Stomach (tissue), 9 donors: ENCODE results near the gene SLC38A10. TPM values are rescaled to one million over a fixed set of nuclear protein-coding genes. Genes with fewer than 3 reads are reported as not detected.

ENCODE experiments used
- DNase-seq, 2 donors: peaks; one replicate each; pipeline versions ENCODE4 v3.0.0 to v3.0.0-alpha.2; 2013 to 2019
- H3K27ac ChIP-seq, 5 donors: fragments of 200-600 bp in 4 of 5; sonication (generic) in 4 of 5; one replicate each; pipeline ENCODE4 v1.5.1; 2013 to 2019; ENCODE audit warnings: mild to moderate bottlenecking in 1 of 5, moderate library complexity in 1 of 5
- H3K27me3 ChIP-seq, 3 donors: fragments of 200-600 bp; sonication (generic); one replicate each; pipeline ENCODE4 v1.5.1; 2017 to 2019; ENCODE audit warnings: mixed run types in 1 of 3
- H3K36me3 ChIP-seq, 4 donors: fragments of 200-600 bp; sonication (generic); 1 replicate in 3 of 4; 2 replicates in 1 of 4; pipeline ENCODE4 v1.5.1; 2016 to 2019
- H3K4me1 ChIP-seq, 4 donors: fragments of 200-600 bp; sonication (generic); one replicate each; pipeline ENCODE4 v1.5.1; 2016 to 2019
- H3K4me3 ChIP-seq, 4 donors: fragments of 200-600 bp; sonication (generic) in 3 of 4; one replicate each; pipeline ENCODE4 v1.5.1; 2016 to 2019; ENCODE audit warnings: mild to moderate bottlenecking in 1 of 4
- H3K9me3 ChIP-seq, 4 donors: fragments of 200-600 bp; sonication (generic); one replicate each; pipeline ENCODE4 v1.5.1; 2016 to 2019
- EP300 ChIP-seq: sonication (generic); formaldehyde crosslinking; IDR thresholded peaks from one replicate; pipeline ENCODE4 v1.6.1; 2017; ENCODE audit warnings: antibody characterized with exemption
- POLR2A ChIP-seq, 4 donors: fragments of 450-650 bp; IDR thresholded peaks; one replicate each; pipeline ENCODE4 v1.6.1; 2016; ENCODE audit warnings: antibody characterized with exemption in 4 of 4, control low read depth in 2 of 4, mild to moderate bottlenecking in 1 of 4, moderate library complexity in 1 of 4
- POLR2AphosphoS5 ChIP-seq, 3 donors: sonication (generic); formaldehyde crosslinking; IDR thresholded peaks; one replicate each; pipeline ENCODE4 v1.6.1; 2016; ENCODE audit warnings: antibody characterized with exemption in 3 of 3
- WGBS, 5 donors: extraction: QIAGEN DNeasy Blood & Tissue Kit in 3 of 5; methylation state at CpG; one replicate each; pipeline versions ENCODE4 v1.1.5 to v1.1.7; 2013 to 2018; 5-methylcytosine and 5-hydroxymethylcytosine counted together
- intact Hi-C: fragments of 100-400 bp; cut with DNase I; formaldehyde crosslinking; loops from one replicate; pipeline ENCODE4 v1.15.1; 2023; ENCODE audit warnings: low total_unique reads
- polyA plus RNA-seq, 3 donors: library from polyadenylated mRNA; stranded (reverse); fragments of 200-250 nt; gene quantifications; one replicate each; pipeline ENCODE4 v1.2.3, GENCODE V29; 2013
- total RNA-seq, 5 donors: library from RNA; depleted of rRNA; stranded (reverse); fragments of >200 nt; gene quantifications; one replicate each; pipeline versions ENCODE4 v1.1.0 to v1.2.3, GENCODE V29; 2014 to 2016
- TF ChIP-seq, protein P1 (sequence below), 7 experiments: fragments of 450-650 bp in 4 of 7; fragments of 200-600 bp in 3 of 7; sonication (generic) in 3 of 7; IDR thresholded peaks; one replicate each; pipeline ENCODE4 v1.5.1; 2016 to 2019; ENCODE audit warnings: antibody characterized with exemption in 7 of 7, control low read depth in 2 of 7, mild to moderate bottlenecking in 1 of 7
- donor health status: healthy with polysubstance abuse.
- donor health status: Bipolar disorder and iron deficiency.
- donor health status: healthy.

Gene SLC38A10
- total and polyA plus RNA-seq, 8 donors, result 18.6 to 140 (median 67.3) TPM

- intact Hi-C loops, result no loop called here
- peaks cover 0 to 11% (median 0%) of the 10 kb centered on the region in 3 donors for H3K27me3 ChIP-seq
- DNase-seq, result no peak
- TF ChIP-seq, protein P1, sequence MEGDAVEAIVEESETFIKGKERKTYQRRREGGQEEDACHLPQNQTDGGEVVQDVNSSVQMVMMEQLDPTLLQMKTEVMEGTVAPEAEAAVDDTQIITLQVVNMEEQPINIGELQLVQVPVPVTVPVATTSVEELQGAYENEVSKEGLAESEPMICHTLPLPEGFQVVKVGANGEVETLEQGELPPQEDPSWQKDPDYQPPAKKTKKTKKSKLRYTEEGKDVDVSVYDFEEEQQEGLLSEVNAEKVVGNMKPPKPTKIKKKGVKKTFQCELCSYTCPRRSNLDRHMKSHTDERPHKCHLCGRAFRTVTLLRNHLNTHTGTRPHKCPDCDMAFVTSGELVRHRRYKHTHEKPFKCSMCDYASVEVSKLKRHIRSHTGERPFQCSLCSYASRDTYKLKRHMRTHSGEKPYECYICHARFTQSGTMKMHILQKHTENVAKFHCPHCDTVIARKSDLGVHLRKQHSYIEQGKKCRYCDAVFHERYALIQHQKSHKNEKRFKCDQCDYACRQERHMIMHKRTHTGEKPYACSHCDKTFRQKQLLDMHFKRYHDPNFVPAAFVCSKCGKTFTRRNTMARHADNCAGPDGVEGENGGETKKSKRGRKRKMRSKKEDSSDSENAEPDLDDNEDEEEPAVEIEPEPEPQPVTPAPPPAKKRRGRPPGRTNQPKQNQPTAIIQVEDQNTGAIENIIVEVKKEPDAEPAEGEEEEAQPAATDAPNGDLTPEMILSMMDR (IDR thresholded peaks at IDR 0.05), result no peak
- no peak for TF ChIP-seq POLR2A (IDR thresholded peaks at IDR 0.05)
- TF ChIP-seq EP300, result no peak
- TF ChIP-seq POLR2AphosphoS5 (IDR thresholded peaks at IDR 0.05), result no peak
- no peak overlapping the region for H3K27ac ChIP-seq
- no peak overlapping the region for H3K4me3 ChIP-seq
- H3K9me3 ChIP-seq, result no peaks in the 10 kb centered on the region
- no peaks in the 10 kb centered on the region for H3K36me3 ChIP-seq
- WGBS, 5 donors, result 83 to 92% (median 90%) methylated on average over 9 to 20 of the region's 20 CpGs
- no peaks in the 10 kb centered on the region for H3K4me1 ChIP-seq
Observed at GRCh38 chr17:81315885-81316391, 20.8 kb upstream of the SLC38A10 start.

DNA sequence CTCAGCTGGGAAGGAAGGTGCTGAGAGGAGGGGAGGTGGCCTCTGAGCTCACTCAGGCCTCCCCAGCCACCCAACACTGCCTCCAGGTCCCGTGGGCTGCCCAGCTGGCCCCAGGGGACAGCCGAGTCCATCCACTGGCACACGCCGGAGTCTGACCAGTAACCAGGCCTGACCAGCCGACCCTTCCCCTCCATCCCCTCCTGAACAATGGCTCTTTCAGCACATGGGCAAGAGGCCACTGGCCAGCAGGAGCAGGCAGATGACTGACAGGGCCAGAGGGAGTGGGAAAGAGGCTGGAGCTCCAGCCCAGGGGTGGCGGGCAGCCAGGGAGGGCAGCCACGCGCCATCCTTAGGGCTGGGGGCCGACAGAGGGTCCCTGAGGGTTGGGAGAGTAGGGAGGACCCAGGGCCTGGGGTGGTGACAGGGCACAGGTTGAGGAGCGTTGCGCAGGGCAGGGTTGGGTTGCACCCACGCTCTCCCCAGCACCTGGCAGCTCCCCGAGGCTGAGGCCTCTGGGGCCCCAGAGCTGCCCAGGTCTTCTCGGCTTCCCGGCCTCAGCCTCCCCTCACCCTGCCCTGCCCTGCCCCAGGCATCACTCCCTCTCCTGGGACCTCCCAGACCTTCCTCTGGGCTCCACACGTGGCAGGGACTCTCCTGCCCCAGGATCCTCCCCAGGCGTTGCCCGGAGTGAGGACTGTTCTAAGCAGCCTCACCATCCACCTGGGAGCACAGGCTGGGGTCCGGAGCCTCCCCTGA, 20.2 kb upstream of the SLC38A10 start:
- H3K4me1 ChIP-seq, result no peaks in the 10 kb centered on the region
- 71 to 88% (median 81%) methylated on average over 7 to 19 of the region's 19 CpGs for WGBS, 5 donors
- TF ChIP-seq EP300, result no peak
- no peak for TF ChIP-seq POLR2A (IDR thresholded peaks at IDR 0.05)
- TF ChIP-seq POLR2AphosphoS5 (IDR thresholded peaks at IDR 0.05), result no peak
- TF ChIP-seq, protein P1 (IDR thresholded peaks at IDR 0.05), result no peak
- H3K9me3 ChIP-seq, result no peaks in the 10 kb centered on the region
- intact Hi-C loops, result no loop called here
- no peak for DNase-seq
- no peak overlapping the region for H3K4me3 ChIP-seq
- H3K27ac ChIP-seq, result no peak overlapping the region
- H3K36me3 ChIP-seq, result no peaks in the 10 kb centered on the region
- H3K27me3 ChIP-seq, result peaks cover 0 to 11% (median 0%) of the 10 kb centered on the region in 3 donors

- Histone ChIP-seq H3K27ac (peak overlapping the region in 1 of 5 donors; percentile 14), H3K4me3 (no peak overlapping the region)
- WGBS, 5 donors, result 85 to 92% (median 88%) methylated on average over 13 to 21 of the region's 21 CpGs
Observed at GRCh38 chr17:81314398-81315081, 19.4 kb upstream of the SLC38A10 start.

More at GRCh38 chr17:81314398-81315081, 19.4 kb upstream of the SLC38A10 start:
- Histone ChIP-seq H3K36me3 (no peaks in the 10 kb centered on the region), H3K4me1 (peaks cover 5 to 7% (median 6%) of the 10 kb centered on the region in 4 donors), H3K27me3 (peaks cover 0 to 11% (median 0%) of the 10 kb centered on the region in 3 donors), H3K9me3 (no peaks in the 10 kb centered on the region)
- TF ChIP-seq EP300 (no peak), POLR2A (IDR thresholded peaks at IDR 0.05) (no peak), POLR2AphosphoS5 (IDR thresholded peaks at IDR 0.05) (no peak)
- TF ChIP-seq, protein P1 (IDR thresholded peaks at IDR 0.05), result no peak
- DNase-seq, result peak in 1 of 2 donors; percentile 64
- intact Hi-C loops, result no loop called here
